HepG2 (cell line): Measurements from ENCODE around the gene ADAMTS16.

ENCODE experiments used
- ELF4 ChIP-seq: sonication (generic); formaldehyde crosslinking; IDR thresholded peaks from 2 replicates; pipeline ENCODE4 v1.5.0; 2020; ENCODE audit warnings: missing genetic modification reagents, mild to moderate bottlenecking, moderate library complexity, borderline replicate concordance
- MAFK ChIP-seq, 2 experiments: IDR thresholded peaks in 1 of 2; conservative IDR thresholded peaks in 1 of 2; 2 replicates each; pipeline ENCODE4 v1.6.1; 2011; ENCODE audit warnings: improper control_type of control experiment in 2 of 2, low read length in 2 of 2
- POLR2A ChIP-seq, 2 experiments: IDR thresholded peaks; 2 replicates each; pipeline ENCODE4 v1.6.1; 2011; ENCODE audit warnings: low read depth in 2 of 2, low read length in 2 of 2, mild to moderate bottlenecking in 1 of 2, moderate library complexity in 1 of 2; ENCODE audit not compliant: insufficient read depth in 1 of 2
- SIN3B ChIP-seq: fragments of 150-350 bp; IDR thresholded peaks from 2 replicates; pipeline ENCODE4 v1.6.1; 2014; ENCODE audit warnings: low read length
- TF ChIP-seq, protein P1 (sequence below): IDR thresholded peaks from 2 replicates; pipeline ENCODE4 v1.6.1; 2012; ENCODE audit warnings: inconsistent platforms
- TF ChIP-seq, protein P2 (sequence below): sonication (generic); formaldehyde crosslinking; IDR thresholded peaks from 2 replicates; pipeline ENCODE4 v1.8.0; 2022; ENCODE audit warnings: mild to moderate bottlenecking, missing genetic modification reagents, borderline replicate concordance

DNA sequence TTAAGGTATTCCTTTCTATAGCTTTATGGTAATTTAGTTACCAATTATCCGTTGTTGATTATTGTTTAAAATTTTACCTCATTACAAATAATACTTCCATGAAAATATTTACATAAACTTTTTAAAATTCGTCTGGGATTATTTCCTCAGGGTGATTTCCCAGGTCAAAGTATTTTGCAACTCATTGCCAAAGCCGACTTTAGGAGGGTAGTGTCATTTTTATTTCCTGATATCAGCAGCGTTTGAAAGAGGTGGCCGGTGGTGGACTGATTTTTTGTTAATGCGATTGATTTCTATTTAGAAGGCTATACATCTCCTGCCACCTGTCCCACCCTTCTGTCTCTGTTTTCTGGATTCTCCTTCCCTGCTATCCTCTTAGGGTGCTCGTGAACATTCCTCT lies 4.3 kb downstream of the ADAMTS16 start:
- no peak for TF ChIP-seq SIN3B
- TF ChIP-seq, protein P1, sequence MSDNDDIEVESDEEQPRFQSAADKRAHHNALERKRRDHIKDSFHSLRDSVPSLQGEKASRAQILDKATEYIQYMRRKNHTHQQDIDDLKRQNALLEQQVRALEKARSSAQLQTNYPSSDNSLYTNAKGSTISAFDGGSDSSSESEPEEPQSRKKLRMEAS = no peak
- TF ChIP-seq MAFK (conservative IDR thresholded peaks at IDR 0.05 in 1 of 2, IDR thresholded peaks at IDR 0.05 in 1 of 2; ENCODE audit: low read length in 2 of 2) = no peak
- no peak for TF ChIP-seq ELF4 (CRISPR knock-in tag)
- TF ChIP-seq, protein P2, sequence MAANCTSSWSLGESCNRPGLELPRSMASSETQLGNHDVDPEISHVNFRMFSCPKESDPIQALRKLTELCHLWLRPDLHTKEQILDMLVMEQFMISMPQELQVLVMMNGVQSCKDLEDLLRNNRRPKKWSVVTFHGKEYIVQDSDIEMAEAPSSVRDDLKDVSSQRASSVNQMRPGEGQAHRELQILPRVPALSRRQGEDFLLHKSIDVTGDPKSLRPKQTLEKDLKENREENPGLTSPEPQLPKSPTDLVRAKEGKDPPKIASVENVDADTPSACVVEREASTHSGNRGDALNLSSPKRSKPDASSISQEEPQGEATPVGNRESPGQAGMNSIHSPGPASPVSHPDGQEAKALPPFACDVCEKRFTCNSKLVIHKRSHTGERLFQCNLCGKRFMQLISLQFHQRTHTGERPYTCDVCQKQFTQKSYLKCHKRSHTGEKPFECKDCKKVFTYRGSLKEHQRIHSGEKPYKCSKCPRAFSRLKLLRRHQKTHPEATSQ (CRISPR knock-in tag) = no peak
- TF ChIP-seq POLR2A (IDR thresholded peaks at IDR 0.05; ENCODE audit: insufficient read depth in 1 of 2, low read depth in 2 of 2, low read length in 2 of 2) = no peak
